ENCODE data around the gene RAI14.
"Not testable (repeated sequence)": the region's sequence is repeated elsewhere in the genome, so short reads cannot be mapped to it uniquely, and the experiment has no call there.

Gene RAI14

GRCh38 chr5:34789639-34790038 is 133.5 kb downstream of the RAI14 start:
- DNase-seq (ENCODE audit: low read depth, low spot score): no peak
- no peak overlapping the region for H3K4me3 ChIP-seq (ENCODE audit: low read length)

GRCh38 chr5:34790069-34790468 is 133.9 kb downstream of the RAI14 start:
- H3K4me3 ChIP-seq (ENCODE audit: low read length): no peak overlapping the region
- DNase-seq (ENCODE audit: low read depth, low spot score): no peak

- no peak for DNase-seq (ENCODE audit: low read depth, low spot score)
- H3K4me3 ChIP-seq (ENCODE audit: low read length): no peak overlapping the region
Measured at GRCh38 chr5:34791761-34792244, 135.7 kb downstream of the RAI14 start.

GRCh38 chr5:34802834-34803563 is 146.9 kb downstream of the RAI14 start:
- H3K4me3 ChIP-seq (ENCODE audit: low read length): no peak overlapping the region
- DNase-seq (ENCODE audit: low read depth, low spot score): no peak

- H3K4me3 ChIP-seq (ENCODE audit: low read length): no peak overlapping the region
- DNase-seq (ENCODE audit: low read depth, low spot score): no peak
Measured at GRCh38 chr5:34803974-34804732, 148.0 kb downstream of the RAI14 start.

GRCh38 chr5:34804913-34805312 is 148.8 kb downstream of the RAI14 start:
- H3K4me3 ChIP-seq (ENCODE audit: low read length): no peak overlapping the region
- DNase-seq (ENCODE audit: low read depth, low spot score): no peak

GRCh38 chr5:34806532-34806931 is 150.4 kb downstream of the RAI14 start:
- DNase-seq (ENCODE audit: low read depth, low spot score): no peak

GRCh38 chr5:34811706-34812105 is 155.6 kb downstream of the RAI14 start:
- DNase-seq (ENCODE audit: low read depth, low spot score): no peak
- no peak overlapping the region for H3K4me3 ChIP-seq (ENCODE audit: low read length)

More at GRCh38 chr5:34806532-34806931, 150.4 kb downstream of the RAI14 start:
- H3K4me3 ChIP-seq (ENCODE audit: low read length): no peak overlapping the region

GRCh38 chr5:34813509-34813908 is 157.4 kb downstream of the RAI14 start:
- H3K4me3 ChIP-seq (ENCODE audit: low read length): no peak overlapping the region
- DNase-seq (ENCODE audit: low read depth, low spot score): no peak

GRCh38 chr5:34817558-34818351 is 161.6 kb downstream of the RAI14 start:
- DNase-seq (ENCODE audit: low read depth, low spot score): no peak
- H3K4me3 ChIP-seq (ENCODE audit: low read length): no peak overlapping the region

- DNase-seq (ENCODE audit: low read depth, low spot score): no peak
- no peak overlapping the region for H3K4me3 ChIP-seq (ENCODE audit: low read length)
Measured at GRCh38 chr5:34818717-34819116, 162.6 kb downstream of the RAI14 start.

GRCh38 chr5:34820593-34820992 is 164.5 kb downstream of the RAI14 start:
- H3K4me3 ChIP-seq (ENCODE audit: low read length): no peak overlapping the region
- no peak for DNase-seq (ENCODE audit: low read depth, low spot score)

- DNase-seq (ENCODE audit: low read depth, low spot score): no peak
- no peak overlapping the region for H3K4me3 ChIP-seq (ENCODE audit: low read length)
Measured at GRCh38 chr5:34822956-34823715, 167.0 kb downstream of the RAI14 start.

- no peak overlapping the region for H3K4me3 ChIP-seq (ENCODE audit: low read length)
- DNase-seq (ENCODE audit: low read depth, low spot score): no peak
Measured at GRCh38 chr5:34826347-34826746, 170.2 kb downstream of the RAI14 start.

GRCh38 chr5:34827588-34828506 is 171.7 kb downstream of the RAI14 start:
- no peak for DNase-seq (ENCODE audit: low read depth, low spot score)

GRCh38 chr5:34830827-34831226 is 174.7 kb downstream of the RAI14 start:
- DNase-seq (ENCODE audit: low read depth, low spot score); H3K4me3 ChIP-seq (ENCODE audit: low read length): not testable (repeated sequence)

More at GRCh38 chr5:34827588-34828506, 171.7 kb downstream of the RAI14 start:
- H3K4me3 ChIP-seq (ENCODE audit: low read length): no peak overlapping the region

GRCh38 chr5:34831303-34831702 is 175.2 kb downstream of the RAI14 start:
- H3K4me3 ChIP-seq (ENCODE audit: low read length): no peak overlapping the region
- no peak for DNase-seq (ENCODE audit: low read depth, low spot score)

- no peak overlapping the region for H3K4me3 ChIP-seq (ENCODE audit: low read length)
- no peak for DNase-seq (ENCODE audit: low read depth, low spot score)
Measured at GRCh38 chr5:34832568-34832967, 176.4 kb downstream of the RAI14 start.

Measured in Jurkat, Clone E6-1 (cell line).